ENCODE results near the gene PAK1. TPM values are rescaled to one million over a fixed set of nuclear protein-coding genes. Genes with fewer than 3 reads are reported as not detected.

PAK1 gene
- total and polyA plus RNA-seq, 10 of the 15 experiments (the other 5 are each of a cell fraction or from before 2014, with no cell fraction given) = 43.8 to 321 (median 110) TPM

DNA sequence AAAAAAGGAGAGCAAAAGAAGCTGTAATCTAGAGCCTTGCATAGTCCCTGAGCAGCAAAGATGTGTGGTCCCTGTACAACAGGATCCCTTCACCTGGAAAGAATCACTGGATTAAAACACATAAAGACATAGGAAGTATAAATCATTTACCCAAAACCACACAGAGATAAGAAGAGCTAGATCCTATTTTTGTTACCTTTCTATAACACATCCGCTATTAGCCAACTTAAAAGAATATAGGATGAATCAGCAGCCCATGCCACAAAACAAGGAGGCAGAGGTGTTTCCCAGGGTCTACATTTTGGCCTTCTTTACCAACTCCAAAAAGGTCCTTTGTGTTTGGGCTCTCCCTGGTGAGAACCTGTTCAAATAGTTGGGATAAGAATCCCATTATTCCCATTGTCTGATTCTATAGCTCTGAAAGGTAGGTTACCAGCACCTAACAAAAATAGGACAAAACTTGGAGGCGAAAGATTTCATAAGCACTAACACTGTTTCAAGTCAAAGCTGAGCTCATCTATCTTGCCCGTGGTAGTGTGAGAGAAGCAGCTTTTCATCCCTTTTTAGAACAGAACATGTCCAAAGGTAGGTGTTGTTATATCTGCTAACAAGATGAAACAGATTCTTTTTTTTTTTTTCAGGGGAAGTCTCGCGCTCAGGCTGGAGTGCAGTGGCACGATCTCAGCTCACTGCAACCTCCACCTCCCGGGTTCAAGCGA lies 26.8 kb downstream of the PAK1 start:
- CTCF ChIA-PET = interaction anchor here (0.8 to 9.8 kb wide), 14 partner anchors 9 to 102 kb away, joined by 3 to 119 read pairs (median 6); no protein-coding TSS in a partner anchor
- TF ChIP-seq, protein P1, sequence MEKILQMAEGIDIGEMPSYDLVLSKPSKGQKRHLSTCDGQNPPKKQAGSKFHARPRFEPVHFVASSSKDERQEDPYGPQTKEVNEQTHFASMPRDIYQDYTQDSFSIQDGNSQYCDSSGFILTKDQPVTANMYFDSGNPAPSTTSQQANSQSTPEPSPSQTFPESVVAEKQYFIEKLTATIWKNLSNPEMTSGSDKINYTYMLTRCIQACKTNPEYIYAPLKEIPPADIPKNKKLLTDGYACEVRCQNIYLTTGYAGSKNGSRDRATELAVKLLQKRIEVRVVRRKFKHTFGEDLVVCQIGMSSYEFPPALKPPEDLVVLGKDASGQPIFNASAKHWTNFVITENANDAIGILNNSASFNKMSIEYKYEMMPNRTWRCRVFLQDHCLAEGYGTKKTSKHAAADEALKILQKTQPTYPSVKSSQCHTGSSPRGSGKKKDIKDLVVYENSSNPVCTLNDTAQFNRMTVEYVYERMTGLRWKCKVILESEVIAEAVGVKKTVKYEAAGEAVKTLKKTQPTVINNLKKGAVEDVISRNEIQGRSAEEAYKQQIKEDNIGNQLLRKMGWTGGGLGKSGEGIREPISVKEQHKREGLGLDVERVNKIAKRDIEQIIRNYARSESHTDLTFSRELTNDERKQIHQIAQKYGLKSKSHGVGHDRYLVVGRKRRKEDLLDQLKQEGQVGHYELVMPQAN (conservative IDR thresholded peaks at IDR 0.05) = no peak
- TF ChIP-seq FOXK2 (IDR thresholded peaks at IDR 0.05) (no peak), MEF2B (IDR thresholded peaks at IDR 0.05; ENCODE audit: partially characterized antibody, poor library complexity, severe bottlenecking) (no peak), CREB1 (IDR thresholded peaks at IDR 0.05; ENCODE audit: low read depth) (no peak), RCOR1 (conservative IDR thresholded peaks at IDR 0.05; ENCODE audit: low read depth, low read length) (no peak), IKZF1 (conservative IDR thresholded peaks at IDR 0.05) (peak; percentile 50; the same call in 1 of the 2 replicates), BRCA1 (IDR thresholded peaks at IDR 0.05; ENCODE audit: low read depth, low read length) (no peak), TCF12 (IDR thresholded peaks at IDR 0.05; ENCODE audit: low read depth, low read length) (no peak), MTA2 (IDR thresholded peaks at IDR 0.05; ENCODE audit: low read depth) (peak; percentile 20; the same call in 1 of the 2 replicates), TAF1 (IDR thresholded peaks at IDR 0.05; ENCODE audit: borderline replicate concordance, low read depth, low read length) (no peak), IKZF2 (IDR thresholded peaks at IDR 0.05) (peak; percentile 26 to 42; a peak in 1 of 4 replicates), EED (IDR thresholded peaks at IDR 0.05; ENCODE audit: low read depth) (no peak), EZH2 (IDR thresholded peaks at IDR 0.05; ENCODE audit: borderline replicate concordance, control insufficient read depth, low read depth, low read length) (no peak), ZNF384 (IDR thresholded peaks at IDR 0.05; ENCODE audit: borderline replicate concordance, low read depth, low read length) (peak; percentile 20; the same call in 1 of the 2 replicates)
- TF ChIP-seq, protein P2, sequence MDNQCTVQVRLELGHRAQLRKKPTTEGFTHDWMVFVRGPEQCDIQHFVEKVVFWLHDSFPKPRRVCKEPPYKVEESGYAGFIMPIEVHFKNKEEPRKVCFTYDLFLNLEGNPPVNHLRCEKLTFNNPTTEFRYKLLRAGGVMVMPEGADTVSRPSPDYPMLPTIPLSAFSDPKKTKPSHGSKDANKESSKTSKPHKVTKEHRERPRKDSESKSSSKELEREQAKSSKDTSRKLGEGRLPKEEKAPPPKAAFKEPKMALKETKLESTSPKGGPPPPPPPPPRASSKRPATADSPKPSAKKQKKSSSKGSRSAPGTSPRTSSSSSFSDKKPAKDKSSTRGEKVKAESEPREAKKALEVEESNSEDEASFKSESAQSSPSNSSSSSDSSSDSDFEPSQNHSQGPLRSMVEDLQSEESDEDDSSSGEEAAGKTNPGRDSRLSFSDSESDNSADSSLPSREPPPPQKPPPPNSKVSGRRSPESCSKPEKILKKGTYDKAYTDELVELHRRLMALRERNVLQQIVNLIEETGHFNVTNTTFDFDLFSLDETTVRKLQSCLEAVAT (IDR thresholded peaks at IDR 0.05) = peak; percentile 76

More for the DNA sequence above, 26.8 kb downstream of the PAK1 start:
- Histone ChIP-seq H3K4me1 (ENCODE audit: control insufficient read depth, insufficient read depth, low read length) (peaks cover 86% of the 10 kb centered on the region), H3K27ac (ENCODE audit: control insufficient read depth, insufficient read depth) (peak overlapping the region; percentile 59), H3K9me3 (replicated peaks; ENCODE audit: control insufficient read depth, insufficient read depth, low read length) (no peaks in the 10 kb centered on the region), H3K79me2 (ENCODE audit: control insufficient read depth, insufficient read depth, low read length) (peaks cover 56% of the 10 kb centered on the region), H2AFZ (ENCODE audit: control insufficient read depth, low read depth, low read length) (no peak overlapping the region), H3K9ac (ENCODE audit: control insufficient read depth, insufficient read depth, low read length) (no peak overlapping the region), H4K20me1 (ENCODE audit: control insufficient read depth, insufficient read depth) (no peaks in the 10 kb centered on the region), H3K36me3 (ENCODE audit: control insufficient read depth in 2 of 2, insufficient read depth in 2 of 2, low read length in 1 of 2) (no peaks in the 10 kb centered on the region; a peak in 1 of 4 replicates), H3K27me3 (replicated peaks in 1 of 2; ENCODE audit: control insufficient read depth in 2 of 2, insufficient read depth in 2 of 2, low read length in 1 of 2) (no peaks in the 10 kb centered on the region), H3K4me3 (no peak overlapping the region), H3K4me2 (ENCODE audit: control insufficient read depth, insufficient read depth) (no peak overlapping the region)
- 95% methylated on average over 3 of the region's 8 CpGs for WGBS (ENCODE audit: insufficient coverage, insufficient replicate concordance, low lambda C conversion rate, missing lambda C conversion rate)
- SMC1A ChIA-PET (ENCODE audit: uncharacterized antibody, unreplicated experiment) = interaction anchor here (0.9 to 15.6 kb wide), 18 partner anchors 8 to 172 kb away, joined by 3 to 289 read pairs (median 12); partner anchors contain the start of gene PAK1
- POLR2A ChIA-PET = interaction anchor here (0.8 to 9.1 kb wide), 12 partner anchors 7 to 45 kb away, joined by 3 to 100 read pairs (median 6); no protein-coding TSS in a partner anchor
- ATAC-seq (no peak), DNase-seq (ENCODE audit: low read depth, low spot score) (no peak), FAIRE-seq (no peak)
- intact Hi-C loops (cut with micrococcal nuclease; ENCODE audit: unreplicated experiment) (no loop called here), in situ Hi-C loops (cut with MboI) (no loop called here)
- no TSS peak for BruUV-seq (replicated peaks)
- RAD21 ChIA-PET (ENCODE audit: unreplicated experiment) = interaction anchor here (0.6 to 9.8 kb wide), 15 partner anchors 8 to 776 kb away, joined by 3 to 162 read pairs (median 12); partner anchors contain the start of gene PAK1

Data from GM12878 (cell line).